ENCODE measurements around the gene RPS28.

- TF ChIP-seq CTCF (conservative IDR thresholded peaks at IDR 0.05; ENCODE audit: low read depth, low read length) (no peak), EZH2 (IDR thresholded peaks at IDR 0.05; ENCODE audit: borderline replicate concordance, low read depth, low read length, poor library complexity, severe bottlenecking) (no peak)
Measured at GRCh38 chr19:8322638-8322997, 1.3 kb downstream of the RPS28 start.
